HG02973 (cell line): ENCODE measurements around the gene GADD45A.
"Not testable (repeated sequence)": the region's sequence is repeated elsewhere in the genome, so short reads cannot be mapped to it uniquely, and the experiment has no call there.

ENCODE experiments used
- ATAC-seq: cut with Tn5 transposase; IDR thresholded peaks from one replicate; pipeline ENCODE4 v1.9.1; 2021; ENCODE audit warnings: moderate library complexity; ENCODE audit not compliant: unreplicated experiment

GADD45A gene

GRCh38 chr1:67719329-67720196, 34.6 kb downstream of the GADD45A start:
- ATAC-seq = no peak

- no peak for ATAC-seq
These were observed 36.1 kb downstream of the GADD45A start for GRCh38 chr1:67721112-67721511.

GRCh38 chr1:67721650-67722291, 36.8 kb downstream of the GADD45A start:
- no peak for ATAC-seq

GRCh38 chr1:67722292-67722944, 37.4 kb downstream of the GADD45A start:
- ATAC-seq = no peak

- no peak for ATAC-seq
These were observed 38.1 kb downstream of the GADD45A start for GRCh38 chr1:67723126-67723525.

GRCh38 chr1:67723620-67724019, 38.6 kb downstream of the GADD45A start:
- ATAC-seq = peak; percentile 83

GRCh38 chr1:67724928-67725560, 40.0 kb downstream of the GADD45A start:
- no peak for ATAC-seq

- no peak for ATAC-seq
These were observed 41.2 kb downstream of the GADD45A start for GRCh38 chr1:67726224-67726623.

GRCh38 chr1:67729872-67730271, 44.9 kb downstream of the GADD45A start:
- no peak for ATAC-seq

- ATAC-seq = not testable (repeated sequence)
These were observed 45.3 kb downstream of the GADD45A start for GRCh38 chr1:67730312-67730711.

GRCh38 chr1:67731322-67731721, 46.3 kb downstream of the GADD45A start:
- ATAC-seq = no peak

GRCh38 chr1:67732750-67733151, 47.8 kb downstream of the GADD45A start:
- ATAC-seq = peak; percentile 38

- no peak for ATAC-seq
These were observed 48.8 kb downstream of the GADD45A start for GRCh38 chr1:67733681-67734322.

- ATAC-seq = no peak
These were observed 49.3 kb downstream of the GADD45A start for GRCh38 chr1:67734323-67734690.

- no peak for ATAC-seq
These were observed 50.2 kb downstream of the GADD45A start for GRCh38 chr1:67735206-67735605.

GRCh38 chr1:67735806-67736627, 51.0 kb downstream of the GADD45A start:
- peak; percentile 92 for ATAC-seq

GRCh38 chr1:67736750-67737149, 51.7 kb downstream of the GADD45A start:
- ATAC-seq = no peak

- no peak for ATAC-seq
These were observed 52.9 kb downstream of the GADD45A start for GRCh38 chr1:67737875-67738274.
